COLO668 (cell line): ENCODE results near the gene METTL4.
A peak's percentile ranks its signal among the peaks of the same experiment; 100 is the strongest.
"Not testable (repeated sequence)": the region's sequence is repeated elsewhere in the genome, so short reads cannot be mapped to it uniquely, and the experiment has no call there.

Experiments used
- DNase-seq: peaks from one replicate; lab custom pipeline; 2025; ENCODE audit not compliant: unreplicated experiment; lab: John Stamatoyannopoulos, UW

Gene METTL4

DNA sequence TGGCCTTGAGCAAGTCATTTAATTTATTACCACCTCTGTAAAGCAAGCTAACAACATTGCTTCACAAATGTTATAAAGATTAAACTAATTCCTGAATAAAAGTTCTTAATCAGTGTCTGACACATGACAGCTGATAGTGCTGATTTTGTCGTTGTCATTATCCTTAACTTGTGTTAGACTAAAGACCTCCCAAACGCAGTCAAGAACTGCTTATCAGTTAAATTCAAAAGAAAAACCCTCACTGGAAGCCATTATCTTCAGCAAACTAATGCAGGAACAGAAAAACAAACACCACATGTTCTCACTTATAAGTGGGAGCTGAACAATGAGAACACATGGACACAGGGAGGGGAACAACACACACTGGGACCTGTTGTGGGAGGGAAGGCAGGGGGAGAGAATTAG lies 46.5 kb downstream of the METTL4 start:
- DNase-seq: not testable (repeated sequence)

DNA sequence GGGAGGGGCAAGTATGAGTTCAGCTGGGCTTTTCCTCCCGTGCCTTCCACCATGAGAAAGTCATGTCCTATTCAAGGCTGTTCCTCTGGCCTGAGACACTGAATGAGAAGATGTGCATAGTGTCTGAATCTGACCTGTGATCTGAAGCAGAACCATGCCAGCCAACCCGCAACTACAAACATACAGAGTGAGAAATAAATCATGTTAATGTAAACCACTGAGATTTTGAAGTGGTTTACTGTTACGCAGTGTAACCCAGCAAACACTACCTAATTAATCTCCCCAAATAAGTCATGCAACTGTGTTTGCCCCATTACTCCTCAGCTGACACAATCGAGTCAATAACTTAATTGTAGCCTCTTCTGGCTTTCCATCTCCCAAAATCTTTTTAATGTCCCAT lies 49.2 kb downstream of the METTL4 start:
- DNase-seq: peak; percentile 15

- DNase-seq: no peak
Observed at GRCh38 chr18:2518473-2518872, 52.8 kb downstream of the METTL4 start.

- DNase-seq: no peak
Observed at GRCh38 chr18:2515908-2516625, 55.2 kb downstream of the METTL4 start.

GRCh38 chr18:2515171-2515787 lies 56.0 kb downstream of the METTL4 start:
- DNase-seq: no peak

GRCh38 chr18:2513616-2514015 lies 57.7 kb downstream of the METTL4 start:
- DNase-seq: no peak

DNA sequence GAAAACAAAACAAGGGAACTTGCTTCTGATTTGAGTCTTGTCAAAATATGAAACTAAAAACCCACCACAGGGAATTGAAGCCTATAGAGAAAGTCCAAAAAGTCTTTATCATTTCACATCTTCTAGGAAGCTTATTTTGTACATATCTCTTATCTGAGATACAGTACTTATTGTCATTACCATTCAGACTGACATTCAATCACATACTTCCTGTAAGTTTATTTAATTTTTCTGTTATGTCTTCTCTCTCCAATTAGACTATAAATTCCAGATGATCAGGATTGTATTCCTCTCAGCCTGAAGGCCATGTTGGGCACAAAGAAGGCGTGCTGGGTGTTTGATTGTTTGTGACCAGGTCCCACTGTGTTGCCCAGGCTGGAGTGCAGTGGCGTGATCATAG lies 59.2 kb downstream of the METTL4 start:
- no peak for DNase-seq

GRCh38 chr18:2511451-2511850 lies 59.9 kb downstream of the METTL4 start:
- no peak for DNase-seq

DNA sequence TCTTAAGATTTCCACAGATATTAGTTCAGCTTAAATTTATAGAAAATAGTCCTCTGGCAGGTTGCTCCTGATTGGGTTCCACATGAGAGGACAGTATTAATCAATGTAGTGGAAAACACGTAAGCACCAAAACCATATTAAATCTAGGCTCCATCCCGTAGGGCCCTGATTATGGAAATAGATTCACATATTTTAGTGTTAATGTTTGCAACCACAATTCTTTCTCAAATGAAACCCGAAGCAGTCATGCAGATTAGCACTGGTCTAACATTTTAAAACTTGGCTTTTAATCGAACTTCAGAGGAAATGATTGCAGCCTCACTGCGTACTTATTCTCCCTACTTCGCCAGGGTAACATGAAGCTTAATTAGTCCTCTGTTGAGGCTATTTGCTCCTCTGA lies 60.9 kb downstream of the METTL4 start:
- DNase-seq: no peak

- DNase-seq: no peak
Observed at GRCh38 chr18:2508678-2509077, 62.6 kb downstream of the METTL4 start.

DNA sequence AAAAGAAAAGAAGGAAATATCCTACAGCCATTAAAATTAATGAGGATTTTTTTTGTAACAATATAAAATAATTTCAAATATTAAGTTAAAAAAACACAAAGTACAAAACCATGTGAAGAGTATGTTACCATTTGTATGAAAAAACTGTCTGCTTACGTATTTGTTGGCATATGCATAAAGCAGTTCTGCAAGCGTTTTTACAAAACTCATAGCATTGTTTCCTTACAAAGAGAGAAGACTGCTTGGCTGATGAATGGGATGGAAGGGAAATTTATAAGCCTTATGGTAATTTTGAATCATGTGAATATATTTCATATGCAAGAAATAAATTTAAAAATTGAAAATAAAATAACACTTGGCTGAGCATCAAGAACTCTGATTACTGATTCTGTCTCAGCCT lies 63.1 kb downstream of the METTL4 start:
- DNase-seq: no peak

DNA sequence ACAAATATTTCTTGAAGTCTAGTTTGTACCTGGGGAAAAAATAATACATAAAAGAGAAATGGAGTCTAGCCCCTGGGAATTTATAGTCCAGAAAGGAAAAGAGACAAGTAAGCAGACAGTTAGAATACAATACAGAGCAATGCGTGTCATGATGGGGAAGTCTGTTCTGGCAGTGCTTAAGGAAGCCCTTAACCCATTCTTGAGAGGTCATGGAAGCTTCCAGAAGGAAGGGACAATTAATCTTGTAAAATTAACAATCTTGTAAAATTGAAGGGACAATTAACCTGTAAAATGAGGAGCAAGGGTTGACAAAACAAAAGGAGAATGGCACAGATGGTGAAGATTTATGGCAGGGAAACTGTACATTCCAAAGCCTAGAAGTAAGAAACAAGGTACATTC lies 66.7 kb downstream of the METTL4 start:
- DNase-seq: no peak

DNA sequence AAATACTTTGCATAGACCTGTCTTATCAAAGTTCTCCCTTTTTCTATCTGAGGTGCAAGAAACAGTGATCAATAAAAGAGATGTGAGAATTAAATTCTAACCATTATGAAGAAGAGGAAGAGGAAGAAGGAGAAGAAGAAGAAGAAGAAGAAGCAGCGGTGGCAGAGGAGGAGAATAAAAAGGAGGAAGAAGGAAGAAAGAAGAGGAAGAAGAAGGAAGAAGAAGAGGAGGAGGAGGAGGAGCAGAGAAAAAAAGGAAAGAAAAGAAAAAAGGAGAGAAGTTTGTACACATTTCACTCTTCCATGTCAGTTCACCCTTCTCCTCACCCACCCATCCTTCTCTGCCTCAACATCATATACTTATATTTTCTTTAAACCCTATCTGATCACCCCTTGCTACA lies 68.4 kb downstream of the METTL4 start:
- DNase-seq: no peak

GRCh38 chr18:2502394-2502793 lies 68.9 kb downstream of the METTL4 start:
- DNase-seq: no peak

GRCh38 chr18:2497797-2498196 lies 73.5 kb downstream of the METTL4 start:
- DNase-seq: no peak

DNA sequence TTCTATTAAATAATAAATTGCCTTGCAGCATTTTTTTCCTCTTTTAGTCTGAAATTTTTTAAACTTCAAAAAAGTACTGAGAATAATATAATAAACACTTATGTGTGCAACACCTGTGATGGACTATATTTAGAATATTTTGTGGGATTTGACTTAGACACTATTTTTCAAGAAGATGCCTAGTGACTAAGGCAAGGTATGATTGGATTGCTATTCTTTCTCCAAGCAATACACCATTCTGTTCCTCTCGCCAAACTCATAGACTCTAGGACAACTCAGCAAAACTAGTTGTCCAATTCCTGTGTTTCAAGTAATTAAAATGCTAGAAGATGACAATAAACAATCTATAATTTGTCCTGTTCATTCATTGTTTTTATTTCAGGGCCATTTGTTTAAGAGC lies 75.9 kb downstream of the METTL4 start:
- DNase-seq: no peak

GRCh38 chr18:2494921-2495320 lies 76.4 kb downstream of the METTL4 start:
- no peak for DNase-seq
